GM18873 (cell line): ENCODE measurements around the gene ADAMTS4.

Experiments used
- ATAC-seq: cut with Tn5 transposase; IDR thresholded peaks from one replicate; pipeline ENCODE4 v1.9.1; 2021; ENCODE audit warnings: mild to moderate bottlenecking, moderate library complexity, moderate number of reproducible peaks; ENCODE audit not compliant: unreplicated experiment, low FRiP score

ADAMTS4 gene

GRCh38 chr1:161176468-161177111, 22.3 kb downstream of the ADAMTS4 start:
- ATAC-seq = no peak

GRCh38 chr1:161175771-161176453, 22.9 kb downstream of the ADAMTS4 start:
- ATAC-seq = no peak

GRCh38 chr1:161174911-161175310, 23.9 kb downstream of the ADAMTS4 start:
- no peak for ATAC-seq

- ATAC-seq = no peak
Observed at GRCh38 chr1:161173711-161174110, 25.1 kb downstream of the ADAMTS4 start.

GRCh38 chr1:161172776-161173376, 26.0 kb downstream of the ADAMTS4 start:
- no peak for ATAC-seq

- no peak for ATAC-seq
Observed at GRCh38 chr1:161172349-161172748, 26.5 kb downstream of the ADAMTS4 start.

GRCh38 chr1:161171696-161172095, 27.2 kb downstream of the ADAMTS4 start:
- ATAC-seq = no peak

GRCh38 chr1:161171191-161171590, 27.7 kb downstream of the ADAMTS4 start:
- ATAC-seq = no peak

- ATAC-seq = no peak
Observed at GRCh38 chr1:161168906-161169305, 29.9 kb downstream of the ADAMTS4 start.

GRCh38 chr1:161166669-161167548, 31.9 kb downstream of the ADAMTS4 start:
- ATAC-seq = no peak

GRCh38 chr1:161165742-161166668, 32.8 kb downstream of the ADAMTS4 start, which contains the start of gene PPOX:
PPOX (plus strand) TSS chr1:161166426; CDS start chr1:161166848, 422 bp downstream.
- ATAC-seq = peak; percentile 89

GRCh38 chr1:161164901-161165610, 33.8 kb downstream of the ADAMTS4 start:
- ATAC-seq = no peak

- no peak for ATAC-seq
Observed at GRCh38 chr1:161163793-161164192, 35.1 kb downstream of the ADAMTS4 start.

GRCh38 chr1:161162806-161163205, 36.0 kb downstream of the ADAMTS4 start:
- no peak for ATAC-seq

GRCh38 chr1:161162052-161162451, 36.8 kb downstream of the ADAMTS4 start:
- no peak for ATAC-seq

- ATAC-seq = no peak
Observed at GRCh38 chr1:161161652-161162051, 37.2 kb downstream of the ADAMTS4 start.

GRCh38 chr1:161160671-161161145, 38.1 kb downstream of the ADAMTS4 start:
- no peak for ATAC-seq

GRCh38 chr1:161159913-161160243, 39.0 kb downstream of the ADAMTS4 start:
- no peak for ATAC-seq
